Stimulated activated CD4-positive, alpha-beta T cell treated with anti-CD3 and anti-CD28 coated beads, Interleukin-15, amount 100 ng/mL, for 48 hours (primary cell): Measurements from ENCODE around the gene TNNC2.
"Not testable (repeated sequence)": the region's sequence is repeated elsewhere in the genome, so short reads cannot be mapped to it uniquely, and the experiment has no call there.

ENCODE experiments used
- DNase-seq, 2 donors: peaks; one replicate each; pipeline ENCODE4 v3.0.0-alpha.2; 2020; ENCODE audit warnings: low read depth in 2 of 2

Gene TNNC2

GRCh38 chr20:45848969-45849582 is 22.0 kb upstream of the TNNC2 start:
- no peak for DNase-seq

GRCh38 chr20:45848421-45848820 is 21.3 kb upstream of the TNNC2 start:
- no peak for DNase-seq

GRCh38 chr20:45845452-45845851 is 18.3 kb upstream of the TNNC2 start:
- DNase-seq = no peak

GRCh38 chr20:45843506-45843905 is 16.4 kb upstream of the TNNC2 start:
- no peak for DNase-seq

GRCh38 chr20:45842169-45842812 is 15.2 kb upstream of the TNNC2 start:
- no peak for DNase-seq

- no peak for DNase-seq
Measured at GRCh38 chr20:45841407-45842129, 14.5 kb upstream of the TNNC2 start.

- no peak for DNase-seq
Measured at GRCh38 chr20:45840700-45841198, 13.6 kb upstream of the TNNC2 start.

GRCh38 chr20:45836841-45837240 is 9.7 kb upstream of the TNNC2 start:
- DNase-seq = no peak

GRCh38 chr20:45835825-45836224 is 8.7 kb upstream of the TNNC2 start:
- DNase-seq = no peak

- no peak for DNase-seq
Measured at GRCh38 chr20:45835329-45835765, 8.2 kb upstream of the TNNC2 start.

- no peak for DNase-seq
Measured at GRCh38 chr20:45834797-45835161, 7.7 kb upstream of the TNNC2 start.

- DNase-seq = peak in 1 of 2 donors; percentile 28
Measured at GRCh38 chr20:45833883-45834796, 7.0 kb upstream of the TNNC2 start.

GRCh38 chr20:45833030-45833882 is 6.1 kb upstream of the TNNC2 start, which contains the start of gene SNX21:
TSS of gene SNX21 (plus strand) at chr20:45833799. CDS start at chr20:45833920, 121 bp downstream.
- DNase-seq = no peak

GRCh38 chr20:45832619-45833018 is 5.5 kb upstream of the TNNC2 start:
- DNase-seq = no peak

GRCh38 chr20:45829673-45830106 is 2.6 kb upstream of the TNNC2 start:
- not testable (repeated sequence) for DNase-seq

- no peak for DNase-seq
Measured at GRCh38 chr20:45828589-45828988, 1.5 kb upstream of the TNNC2 start.

- DNase-seq = no peak
Measured at GRCh38 chr20:45827712-45828111, 600 bp upstream of the TNNC2 start.

- no peak for DNase-seq
Measured at GRCh38 chr20:45826381-45827019, 612 bp downstream of the TNNC2 start.

GRCh38 chr20:45823949-45824835 is 2.9 kb downstream of the TNNC2 start:
- DNase-seq = peak; percentile 28 to 34
